ENCODE data around the gene LMOD2.
"Not testable (repeated sequence)": the region's sequence is repeated elsewhere in the genome, so short reads cannot be mapped to it uniquely, and the experiment has no call there.

LMOD2 gene, protein sequence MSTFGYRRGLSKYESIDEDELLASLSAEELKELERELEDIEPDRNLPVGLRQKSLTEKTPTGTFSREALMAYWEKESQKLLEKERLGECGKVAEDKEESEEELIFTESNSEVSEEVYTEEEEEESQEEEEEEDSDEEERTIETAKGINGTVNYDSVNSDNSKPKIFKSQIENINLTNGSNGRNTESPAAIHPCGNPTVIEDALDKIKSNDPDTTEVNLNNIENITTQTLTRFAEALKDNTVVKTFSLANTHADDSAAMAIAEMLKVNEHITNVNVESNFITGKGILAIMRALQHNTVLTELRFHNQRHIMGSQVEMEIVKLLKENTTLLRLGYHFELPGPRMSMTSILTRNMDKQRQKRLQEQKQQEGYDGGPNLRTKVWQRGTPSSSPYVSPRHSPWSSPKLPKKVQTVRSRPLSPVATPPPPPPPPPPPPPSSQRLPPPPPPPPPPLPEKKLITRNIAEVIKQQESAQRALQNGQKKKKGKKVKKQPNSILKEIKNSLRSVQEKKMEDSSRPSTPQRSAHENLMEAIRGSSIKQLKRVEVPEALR

DNA sequence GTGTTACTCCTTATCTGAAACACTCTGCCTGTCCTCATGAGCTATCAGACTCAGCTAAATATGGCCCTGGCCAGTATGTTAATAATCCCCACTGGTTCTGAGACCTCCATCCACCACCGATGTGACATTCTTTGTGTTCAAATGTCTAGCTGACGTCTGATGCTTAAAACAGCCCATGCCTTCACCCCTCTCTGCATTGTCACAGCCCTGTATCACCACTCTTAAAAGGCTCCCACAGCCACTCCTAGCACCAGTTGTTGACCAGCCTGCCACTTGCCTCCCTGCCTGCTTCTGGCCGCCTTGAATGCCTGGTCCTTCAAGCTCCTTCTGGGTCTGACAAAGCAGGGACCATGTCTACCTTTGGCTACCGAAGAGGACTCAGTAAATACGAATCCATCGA, at the start of gene LMOD2:
TSS of gene LMOD2 (plus strand) at position 253 of the 400 bp plus-strand sequence. CDS start at position 351, 98 bp downstream.
- DNase-seq (ENCODE audit: low read depth in 2 of 2): no peak

DNA sequence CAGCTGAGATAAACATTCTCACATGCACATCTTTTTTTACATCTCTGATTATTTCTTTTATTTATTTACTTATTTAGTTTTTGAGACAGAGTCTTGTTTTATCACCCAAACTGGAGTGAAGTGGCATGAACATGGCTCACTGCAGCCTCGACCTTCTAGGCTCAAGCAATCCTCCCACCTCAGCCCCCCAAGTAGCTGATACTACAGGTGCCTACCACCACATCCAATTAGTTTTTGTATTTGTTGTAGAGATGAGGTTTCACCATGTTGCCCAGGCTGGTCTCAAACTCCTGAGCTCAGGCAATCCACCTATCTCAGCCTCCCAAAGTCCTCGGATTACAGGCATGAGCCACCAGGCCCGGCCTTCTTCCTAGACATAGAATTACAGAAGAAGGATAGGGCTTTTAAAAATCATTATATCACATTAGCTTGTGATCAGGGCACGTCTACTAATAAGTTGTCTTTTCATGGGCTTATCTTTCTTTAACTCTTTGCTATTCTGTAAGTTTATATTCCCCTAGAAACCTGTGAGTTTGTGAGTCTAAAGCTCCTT, 48.2 kb upstream of the LMOD2 start:
- DNase-seq (ENCODE audit: low read depth in 2 of 2): no peak

DNA sequence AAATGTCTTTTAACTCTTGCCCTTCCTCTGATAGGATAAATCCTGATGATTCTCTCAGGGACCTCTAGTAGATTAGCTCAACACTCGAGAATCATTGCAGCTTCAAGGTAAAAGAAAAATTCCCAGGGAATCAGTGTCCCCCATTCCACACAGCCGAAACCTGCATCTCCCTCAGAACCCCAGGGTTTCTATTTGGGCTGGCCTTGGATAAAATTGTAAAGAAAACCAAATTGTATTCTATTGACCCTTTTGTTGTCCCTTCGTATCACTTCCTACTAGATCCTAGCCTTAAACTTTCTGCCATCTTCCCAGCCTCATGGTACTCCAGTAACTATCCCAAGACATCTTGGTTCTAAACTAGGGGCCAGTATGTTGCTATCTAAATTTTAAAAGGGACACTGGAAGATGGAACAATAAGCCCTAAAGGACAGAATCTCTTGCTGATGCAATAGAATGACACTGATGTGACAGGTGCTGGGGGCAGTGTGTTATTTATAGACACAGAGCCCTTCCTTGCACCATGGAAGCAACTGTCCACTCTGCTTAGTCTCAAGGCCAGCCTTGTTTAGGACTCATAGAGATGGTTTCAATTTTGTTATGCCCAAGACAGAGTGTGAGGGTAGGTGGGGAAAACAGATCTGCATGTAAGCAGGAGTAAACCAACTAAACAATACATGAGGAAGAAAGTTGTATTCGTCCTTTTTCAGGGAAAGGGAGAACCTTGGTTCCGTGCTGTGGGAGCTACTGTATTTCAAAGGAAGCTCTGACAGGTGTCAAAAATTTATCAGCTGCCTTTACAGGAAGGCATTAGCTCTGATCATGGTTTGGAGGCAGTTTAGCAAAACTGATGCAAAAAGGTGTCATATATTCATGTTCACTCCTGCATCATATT, 46.4 kb upstream of the LMOD2 start:
- DNase-seq (ENCODE audit: low read depth in 2 of 2): no peak

DNA sequence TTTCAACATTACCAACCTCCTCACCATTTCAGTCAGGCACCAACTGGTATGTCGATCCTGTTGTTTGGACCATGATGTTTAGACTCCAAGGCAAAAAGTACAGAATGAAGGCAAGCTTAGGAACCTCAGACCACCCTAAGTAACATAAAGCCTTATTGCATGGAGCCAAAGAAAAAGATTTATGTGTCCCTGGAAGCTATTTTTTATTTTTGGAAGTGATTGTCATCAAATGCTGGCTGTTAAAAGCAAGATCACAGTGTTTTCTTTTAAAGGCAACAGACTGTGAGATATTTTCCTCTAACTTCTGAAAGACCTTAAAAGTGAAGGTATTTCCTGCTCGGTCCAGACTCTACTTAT, 45.8 kb upstream of the LMOD2 start:
- no peak for DNase-seq (ENCODE audit: low read depth in 2 of 2)

DNA sequence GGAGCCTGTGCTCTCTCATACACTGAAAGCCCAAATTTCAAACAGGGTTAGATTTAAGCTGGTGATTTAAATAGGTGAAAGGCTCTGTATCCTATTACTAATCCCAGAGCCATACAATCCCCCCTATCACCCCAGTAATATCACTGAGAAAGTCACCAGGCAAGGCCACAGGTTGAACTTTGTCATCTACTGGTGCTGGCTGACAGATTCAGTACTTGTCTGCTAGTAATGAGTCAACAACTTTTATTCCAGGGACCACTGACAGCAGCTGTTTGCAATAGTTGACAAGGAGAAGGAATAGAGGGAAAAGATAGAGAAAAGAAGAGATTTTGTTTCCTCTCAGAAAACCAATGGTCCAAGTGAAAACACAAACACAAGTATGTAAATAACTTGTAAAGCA, 43.6 kb upstream of the LMOD2 start:
- no peak for DNase-seq (ENCODE audit: low read depth in 2 of 2)

DNA sequence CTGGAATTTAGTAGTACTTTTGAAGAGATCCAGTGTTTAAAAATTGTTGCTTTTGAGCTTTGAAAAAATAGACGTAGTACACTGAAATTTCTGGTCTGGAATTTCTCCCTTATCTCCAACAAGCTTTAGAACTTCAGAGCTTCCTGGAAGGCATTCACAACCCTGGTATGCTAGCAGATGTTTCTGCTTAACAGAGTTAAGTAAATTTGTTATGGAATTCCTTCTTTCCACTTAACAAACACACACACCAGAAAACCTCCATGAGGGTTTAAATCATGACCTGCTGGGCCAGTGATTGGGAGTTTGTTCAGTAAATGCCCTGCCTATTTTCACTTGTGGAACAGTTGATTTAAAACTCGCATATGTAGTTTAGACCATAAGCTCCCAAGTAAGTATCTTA, 40.3 kb upstream of the LMOD2 start:
- no peak for DNase-seq (ENCODE audit: low read depth in 2 of 2)

DNA sequence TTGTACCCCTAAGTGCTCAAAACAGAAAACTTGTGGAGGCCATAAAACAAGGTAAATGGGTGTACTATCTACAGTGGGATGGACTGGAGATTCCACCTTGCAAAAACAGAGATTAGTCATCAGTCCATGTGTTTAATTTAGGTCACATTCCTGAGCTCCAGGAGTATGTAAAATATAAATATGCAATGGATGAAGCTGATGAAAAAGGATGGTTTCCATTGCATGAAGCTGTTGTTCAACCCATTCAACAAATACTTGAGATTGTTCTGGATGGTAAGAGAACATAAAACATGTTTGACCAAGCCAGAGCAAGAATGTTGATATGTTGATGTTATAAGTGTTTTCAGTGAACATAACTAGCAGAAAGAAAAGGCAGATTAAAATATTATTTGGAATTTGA, 39.4 kb upstream of the LMOD2 start:
- no peak for DNase-seq (ENCODE audit: low read depth in 2 of 2)

DNA sequence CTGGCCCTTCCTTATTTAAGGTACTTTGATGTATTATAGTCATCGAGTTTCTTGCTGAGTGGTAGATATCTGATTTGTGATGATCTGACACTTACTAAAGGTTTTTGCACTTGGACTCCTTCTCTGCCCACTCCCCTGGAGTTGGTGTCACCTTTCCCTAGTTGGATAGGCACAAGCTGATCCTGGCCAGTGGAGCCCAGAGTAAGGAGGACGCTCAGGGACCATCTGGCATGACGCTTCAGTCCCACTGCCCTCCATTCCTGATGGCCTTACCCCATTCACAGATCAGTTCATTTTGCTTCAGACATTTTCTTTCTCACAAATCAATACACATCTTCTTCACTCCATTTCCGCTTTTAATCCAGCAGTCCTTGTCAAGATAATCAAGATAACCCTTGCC, 34.0 kb upstream of the LMOD2 start:
- no peak for DNase-seq (ENCODE audit: low read depth in 2 of 2)

DNA sequence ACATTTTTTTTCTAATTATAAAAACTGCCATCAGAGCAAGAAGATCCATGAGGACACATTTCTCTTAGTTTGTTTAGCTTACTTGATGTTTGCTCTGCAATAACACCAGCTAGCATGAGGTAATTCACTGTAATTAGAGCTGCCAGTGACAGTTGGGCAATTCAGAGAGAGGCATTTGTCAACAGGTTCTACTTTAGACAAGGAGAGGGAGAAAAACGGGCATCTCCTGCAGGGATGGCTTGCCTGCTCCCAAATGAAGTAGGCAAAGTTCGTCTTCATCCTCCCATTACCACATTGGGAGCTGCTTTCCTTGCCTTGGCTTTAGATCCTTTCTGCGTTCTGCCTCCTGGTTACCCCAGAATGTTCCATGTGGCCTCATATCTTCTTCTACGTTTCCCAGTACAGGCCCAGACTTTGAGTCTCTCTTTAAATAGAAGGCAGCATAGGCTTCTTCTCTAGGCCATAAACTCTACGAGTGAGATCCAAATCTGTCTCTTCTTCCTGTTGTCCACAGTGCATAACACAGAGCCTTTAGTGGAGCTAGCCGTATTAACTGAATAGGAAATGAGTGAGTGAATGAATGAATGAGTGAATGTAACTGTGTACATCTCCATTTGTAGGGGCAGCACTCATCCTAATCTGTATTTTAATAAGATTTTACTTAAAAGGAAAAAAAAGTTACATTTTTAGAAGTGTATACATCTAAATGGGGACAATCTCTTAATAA, 32.8 kb upstream of the LMOD2 start:
- DNase-seq (ENCODE audit: low read depth in 2 of 2): no peak

DNA sequence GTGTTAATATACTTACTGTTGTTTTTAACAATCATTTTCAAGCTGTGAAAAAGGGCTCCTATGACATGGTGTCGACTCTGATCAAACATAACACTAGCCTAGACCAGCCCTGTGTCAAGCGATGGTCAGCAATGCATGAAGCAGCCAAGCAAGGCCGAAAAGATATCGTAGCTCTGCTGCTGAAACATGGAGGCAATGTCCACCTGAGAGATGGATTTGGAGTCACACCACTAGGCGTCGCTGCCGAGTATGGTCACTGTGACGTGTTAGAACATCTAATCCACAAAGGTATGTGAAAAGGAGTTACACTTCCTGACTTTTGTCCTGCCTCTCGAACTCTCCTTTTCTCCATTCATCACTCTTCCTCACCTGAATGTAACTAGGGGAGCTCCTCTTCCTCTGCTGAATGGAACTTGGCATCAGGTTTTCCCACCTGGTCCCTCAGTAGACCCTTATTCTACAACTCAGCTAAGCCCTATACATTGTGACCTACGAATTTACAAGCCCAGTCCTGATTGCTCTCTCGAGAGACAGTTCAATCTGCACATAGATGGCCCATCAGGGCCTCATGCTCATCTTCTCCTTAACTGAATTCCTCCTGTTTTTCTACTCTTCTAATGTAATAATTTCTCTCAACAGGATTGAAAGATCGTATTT, 31.0 kb upstream of the LMOD2 start:
- peak; percentile 46 to 51 for DNase-seq (ENCODE audit: low read depth in 2 of 2)

DNA sequence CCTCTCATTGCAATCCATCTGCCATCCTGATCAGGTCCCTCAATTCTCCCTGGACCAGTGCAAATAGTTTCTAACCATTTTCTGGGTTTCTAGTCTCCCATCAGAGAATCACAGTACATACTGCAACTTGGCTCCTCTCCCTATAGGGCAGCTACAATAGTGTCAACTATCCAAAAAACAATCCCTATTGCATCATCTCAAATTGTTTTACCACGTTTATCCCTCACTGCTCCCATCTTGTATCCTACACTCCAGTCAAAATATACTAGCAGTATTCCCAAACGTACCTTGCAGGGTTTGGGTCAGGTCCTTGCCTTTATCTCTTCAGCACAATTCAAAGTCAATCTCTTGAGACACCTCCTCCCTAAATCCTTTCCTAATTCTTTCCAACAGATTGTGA, 30.4 kb upstream of the LMOD2 start:
- no peak for DNase-seq (ENCODE audit: low read depth in 2 of 2)

DNA sequence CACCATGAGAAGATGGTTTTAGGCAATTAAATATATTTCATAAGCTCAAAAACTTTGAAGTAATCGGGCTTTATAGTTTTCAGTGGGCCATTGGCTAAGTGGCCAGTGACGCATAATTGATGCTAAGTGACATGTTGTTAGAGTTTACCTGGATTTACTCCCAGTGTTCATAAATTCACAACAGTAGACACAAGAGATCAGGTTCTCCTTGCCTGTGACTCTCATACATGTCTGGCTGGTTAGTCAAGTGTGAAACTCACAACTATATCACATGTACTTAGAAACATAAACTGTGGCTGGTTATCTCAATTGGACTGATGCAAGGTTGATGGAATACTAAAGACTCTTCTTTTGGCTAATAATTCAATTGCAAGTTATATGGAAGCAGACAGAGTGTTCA, 27.8 kb upstream of the LMOD2 start:
- no peak for DNase-seq (ENCODE audit: low read depth in 2 of 2)

DNA sequence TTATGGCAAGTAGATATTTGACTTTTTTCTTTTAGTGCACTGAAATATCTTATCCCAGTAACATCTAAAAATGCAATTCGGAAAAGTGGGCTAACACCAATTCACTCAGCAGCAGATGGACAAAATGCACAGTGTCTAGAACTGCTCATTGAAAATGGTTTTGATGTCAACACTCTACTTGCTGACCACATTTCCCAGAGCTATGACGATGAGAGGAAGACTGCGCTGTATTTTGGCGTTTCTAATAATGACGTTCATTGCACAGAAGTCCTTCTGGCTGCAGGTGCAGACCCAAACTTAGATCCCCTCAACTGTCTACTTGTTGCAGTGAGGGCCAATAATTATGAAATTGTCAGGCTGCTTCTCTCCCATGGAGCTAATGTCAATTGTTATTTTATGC, 26.8 kb upstream of the LMOD2 start:
- DNase-seq (ENCODE audit: low read depth in 2 of 2): no peak

DNA sequence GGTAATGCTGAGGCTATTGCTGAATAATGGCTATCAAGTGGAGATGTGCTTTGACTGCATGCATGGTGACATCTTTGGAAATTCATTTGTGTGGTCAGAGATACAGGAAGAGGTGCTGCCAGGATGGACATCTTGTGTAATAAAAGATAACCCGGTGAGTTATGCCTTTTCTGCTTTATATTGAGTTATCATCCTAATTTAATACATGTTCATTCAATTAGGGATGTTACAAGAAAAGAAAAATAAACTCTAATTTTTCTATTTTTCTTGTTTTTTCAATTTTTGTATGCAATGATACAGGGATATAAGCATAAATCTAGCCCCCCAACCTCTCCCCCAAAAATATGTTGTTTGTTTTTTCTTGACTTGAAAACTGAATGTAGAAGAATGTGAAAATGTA, 26.4 kb upstream of the LMOD2 start:
- no peak for DNase-seq (ENCODE audit: low read depth in 2 of 2)

DNA sequence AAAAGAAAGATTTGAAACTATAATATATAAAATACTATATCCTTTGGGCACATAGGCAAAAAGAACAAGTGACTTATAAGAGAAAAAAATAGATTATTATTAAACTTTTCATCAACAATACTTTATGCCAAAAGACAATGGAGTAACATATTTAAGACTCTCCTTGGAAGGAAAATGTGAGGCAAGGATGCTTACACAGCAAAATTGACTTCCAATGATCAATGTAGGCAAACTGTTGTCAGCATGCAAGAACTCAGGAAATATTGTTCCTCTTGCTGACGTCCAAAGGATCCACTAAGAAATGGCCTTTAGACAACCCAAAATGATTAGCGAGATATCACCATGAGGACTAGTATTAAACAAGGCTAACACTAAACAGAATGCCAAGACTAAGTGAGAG, 22.9 kb upstream of the LMOD2 start:
- no peak for DNase-seq (ENCODE audit: low read depth in 2 of 2)

DNA sequence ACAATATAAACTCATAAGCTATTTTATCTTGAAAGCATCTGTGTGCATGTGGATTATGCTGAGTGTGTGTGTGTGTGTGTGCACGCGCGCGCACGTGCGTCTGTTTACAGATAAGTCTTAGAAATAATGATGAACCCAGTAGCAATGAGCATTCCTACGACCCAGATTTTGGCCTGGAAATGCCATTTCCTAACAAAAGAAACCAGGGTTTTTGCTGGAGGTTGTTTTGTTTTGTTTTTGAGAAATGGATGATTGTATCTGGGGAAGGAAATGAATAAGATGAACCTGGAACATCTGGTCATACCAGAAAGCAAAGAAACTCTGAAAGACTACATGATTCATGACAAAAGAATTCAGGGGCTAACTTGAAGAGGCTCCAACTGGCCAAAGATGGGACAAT, 22.1 kb upstream of the LMOD2 start:
- no peak for DNase-seq (ENCODE audit: low read depth in 2 of 2)

DNA sequence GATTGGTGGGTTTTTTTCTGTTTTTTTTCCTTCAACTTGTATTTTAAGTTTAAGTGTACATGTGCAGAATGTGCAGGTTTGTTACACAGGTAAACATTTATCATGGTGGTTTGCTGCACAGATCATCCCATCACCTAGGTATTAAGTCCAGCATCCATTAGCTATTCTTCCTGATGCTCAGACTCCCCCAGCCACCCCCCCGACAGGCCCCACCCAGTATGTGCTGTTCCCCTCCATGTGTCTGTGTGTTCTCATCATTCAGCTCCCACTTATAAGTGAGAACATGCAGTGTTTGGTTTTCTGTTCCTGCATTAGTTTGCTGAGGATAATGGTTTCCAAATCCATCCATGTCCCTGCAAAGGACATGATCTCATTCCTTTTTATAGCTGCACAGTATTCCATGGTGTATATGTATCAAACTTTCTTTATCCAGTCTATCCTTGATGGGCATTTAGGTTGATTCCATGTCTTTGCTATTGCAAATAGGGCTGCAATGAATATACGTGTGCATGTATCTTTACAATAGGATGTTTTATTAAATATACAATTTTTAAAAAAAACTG, 21.6 kb upstream of the LMOD2 start:
- DNase-seq (ENCODE audit: low read depth in 2 of 2): not testable (repeated sequence)

DNA sequence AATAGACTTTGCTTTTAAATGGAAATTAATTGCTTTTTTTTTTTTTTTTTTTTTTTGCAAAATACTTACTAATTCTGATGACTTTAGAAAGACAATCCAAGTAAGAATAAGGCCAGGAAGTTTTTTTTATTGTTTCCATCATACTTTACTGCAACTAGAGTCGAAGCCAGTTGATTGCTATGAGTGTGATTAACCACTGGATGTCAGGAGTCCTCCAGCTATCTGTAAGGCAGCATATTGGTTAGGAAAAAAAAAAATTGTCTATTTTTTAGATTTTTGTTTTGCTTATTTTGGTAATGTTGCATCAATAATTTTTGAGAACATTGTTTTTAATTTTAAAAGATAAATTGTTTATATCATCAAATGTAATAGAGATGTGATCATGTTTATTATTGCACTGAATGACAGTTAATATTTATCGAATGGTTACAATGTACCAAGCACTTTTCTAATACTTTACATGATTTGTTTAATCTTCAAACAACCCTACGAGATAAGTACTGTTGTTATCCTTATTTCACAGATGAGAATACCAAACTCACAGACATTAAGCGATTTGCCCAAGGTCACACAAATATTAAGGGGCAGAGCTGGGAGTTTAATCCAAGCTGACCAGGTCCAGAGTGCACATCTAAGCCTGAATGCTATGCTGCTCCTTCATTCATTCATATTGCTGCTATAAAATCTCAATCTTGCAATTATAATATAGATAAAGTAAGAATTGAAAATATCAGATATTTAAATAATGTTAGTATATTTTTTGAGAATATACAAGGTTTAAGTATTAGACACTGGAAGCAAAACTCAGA, 19.9 kb upstream of the LMOD2 start:
- DNase-seq (ENCODE audit: low read depth in 2 of 2): no peak

DNA sequence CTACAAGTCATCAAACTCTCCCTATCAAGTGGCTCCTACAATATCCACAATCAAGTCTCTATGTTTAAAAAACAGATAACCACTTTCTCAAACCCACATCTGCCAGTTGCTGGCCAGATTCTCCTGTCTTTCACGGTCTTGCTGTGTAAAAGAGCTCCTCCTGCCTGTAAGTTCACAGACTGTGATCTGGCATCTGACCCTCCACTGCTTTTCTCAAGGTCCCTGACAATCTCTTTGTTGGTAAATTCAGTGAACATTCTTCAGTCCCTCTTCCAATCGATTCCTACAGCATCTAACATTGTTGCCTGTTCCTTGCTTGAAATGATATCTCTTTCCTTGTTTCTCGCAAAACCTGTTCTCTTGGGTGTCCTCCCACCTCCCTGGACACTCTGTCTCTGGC, 18.5 kb upstream of the LMOD2 start:
- DNase-seq (ENCODE audit: low read depth in 2 of 2): no peak

DNA sequence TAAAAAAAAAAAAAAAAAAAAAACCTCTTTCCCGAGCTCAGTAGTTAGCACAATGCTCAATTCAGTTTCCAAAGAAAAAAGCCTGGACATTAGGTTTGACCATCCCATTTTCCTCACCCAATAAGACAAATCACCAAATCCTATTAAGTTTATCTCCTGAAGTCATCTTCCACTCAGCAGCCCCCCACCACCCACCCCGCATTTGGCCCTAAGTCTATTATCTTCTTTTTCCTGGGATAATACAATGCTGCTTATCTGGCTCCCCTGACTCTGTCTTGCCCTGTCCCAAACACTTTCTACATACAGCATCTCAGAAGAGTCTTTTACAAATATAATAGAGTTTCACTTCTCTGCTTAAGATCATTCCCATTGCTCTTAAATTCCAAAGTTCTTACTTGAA, 17.8 kb upstream of the LMOD2 start:
- DNase-seq (ENCODE audit: low read depth in 2 of 2): no peak

Data from activated CD4-positive, alpha-beta T cell treated with anti-CD3 and anti-CD28 coated beads for 24 hours (primary cell).